CD4-positive, alpha-beta T cell (primary cell): ENCODE measurements around the gene ENO4. TPM values are rescaled to one million over a fixed set of nuclear protein-coding genes. Genes with fewer than 3 reads are reported as not detected.

Experiments
- ATAC-seq: fragments of 200-7000 bp; cut with Tn5 transposase; one replicate; pipeline ENCODE4 v1.10.0; 2022; ENCODE audit warnings: mild to moderate bottlenecking; ENCODE audit not compliant: poor library complexity
- CTCF ChIA-PET: fragments of 350-600 bp; sonication (Branson Sonifier 250); formaldehyde crosslinking; loops from one replicate; lab custom pipeline; 2021; ENCODE audit warnings: antibody characterized with exemption, inconsistent platforms; lab: Charles Lee
- POLR2A ChIA-PET: fragments of 350-600 bp; sonication (Branson Sonifier 250); formaldehyde crosslinking; loops from one replicate; lab custom pipeline; 2021; ENCODE audit warnings: antibody characterized with exemption, inconsistent platforms; lab: Charles Lee
- DNase-seq, 14 experiments: peaks; one replicate each; pipeline ENCODE4 v3.0.0-alpha.2; 2013 to 2020; ENCODE audit warnings: mixed read lengths in 2 of 14
- H3K27ac ChIP-seq, 2 donors: one replicate each; pipeline versions ENCODE4 v1.5.1 to v1.7.0; 2013; ENCODE audit warnings: low read length in 2 of 2, low read depth in 1 of 2, mild to moderate bottlenecking in 1 of 2
- H3K27me3 ChIP-seq, 2 experiments: 1 replicate in 1 of 2; 2 replicates in 1 of 2; pipeline versions ENCODE4 v1.6.1 to v1.7.0; 2013; ENCODE audit warnings: low read length in 2 of 2, control low read depth in 1 of 2, mild to moderate bottlenecking in 1 of 2, moderate library complexity in 1 of 2; ENCODE audit not compliant: insufficient read depth in 2 of 2, control insufficient read depth in 1 of 2
- H3K36me3 ChIP-seq: one replicate; pipeline ENCODE4 v1.6.1; 2013; ENCODE audit warnings: low read length, control low read depth; ENCODE audit not compliant: insufficient read depth
- H3K4me1 ChIP-seq: one replicate; pipeline ENCODE4 v1.6.1; 2013; ENCODE audit warnings: low read length, control low read depth; ENCODE audit not compliant: insufficient read depth
- H3K4me3 ChIP-seq: one replicate; pipeline ENCODE4 v1.5.1; 2013; ENCODE audit warnings: mild to moderate bottlenecking, low read length, moderate library complexity
- H3K9me3 ChIP-seq, 2 experiments: 1 replicate in 1 of 2; 2 replicates in 1 of 2; pipeline versions ENCODE4 v1.6.1 to v1.7.0; 2013; ENCODE audit warnings: low read length in 2 of 2, mild to moderate bottlenecking in 2 of 2, control low read depth in 1 of 2, moderate library complexity in 1 of 2; ENCODE audit not compliant: control insufficient read depth in 1 of 2, insufficient read depth in 1 of 2
- H3K27ac Mint-ChIP-seq: one replicate; pipeline ENCODE4 v1.8.0; 2020; ENCODE audit warnings: mixed read lengths
- H3K27me3 Mint-ChIP-seq: one replicate; pipeline ENCODE4 v1.8.0; 2021; ENCODE audit warnings: mixed read lengths
- H3K36me3 Mint-ChIP-seq: one replicate; pipeline ENCODE4 v1.8.0; 2021; ENCODE audit warnings: low read depth, mixed read lengths
- H3K4me1 Mint-ChIP-seq: one replicate; pipeline ENCODE4 v1.8.0; 2021; ENCODE audit warnings: low read depth, mixed read lengths
- H3K4me3 Mint-ChIP-seq: one replicate; pipeline ENCODE4 v1.8.0; 2020; ENCODE audit warnings: mild to moderate bottlenecking, mixed read lengths
- H3K9me3 Mint-ChIP-seq: one replicate; pipeline ENCODE4 v1.8.0; 2020; ENCODE audit warnings: mixed read lengths
- CTCF ChIP-seq: fragments of 200-600 bp; IDR thresholded peaks from one replicate; pipeline ENCODE4 v1.8.0; 2022; ENCODE audit warnings: antibody characterized with exemption, mild to moderate bottlenecking
- intact Hi-C, 2 experiments: fragments of 100-400 bp; cut with DNase I in 1 of 2; cut with micrococcal nuclease in 1 of 2; formaldehyde crosslinking; loops; one replicate each; pipeline versions ENCODE4 v1.15.1 to v1.9.0; 2023 to 2025; cut with DNase I, micrococcal nuclease
- total RNA-seq, 174 experiments: library from RNA in 2 of 174; stranded (reverse) in 2 of 174; gene quantifications; one replicate each; pipeline ENCODE4 v1.2.3 and lab custom pipeline; 2021 to 2026

ENO4 gene
- total RNA-seq, 2 experiments from 2014 or later = not detected

GRCh38 chr10:116866987-116867595 is 17.8 kb downstream of the ENO4 start:
- ATAC-seq = no peak
- Mint-ChIP-seq H3K4me3 (no peak overlapping the region), H3K4me1 (no peaks in the 10 kb centered on the region), H3K27ac (no peak overlapping the region), H3K9me3 (no peaks in the 10 kb centered on the region), H3K27me3 (peaks cover 10% of the 10 kb centered on the region), H3K36me3 (no peaks in the 10 kb centered on the region)
- Histone ChIP-seq H3K27ac (no peak overlapping the region), H3K36me3 (no peaks in the 10 kb centered on the region), H3K9me3 (no peaks in the 10 kb centered on the region), H3K4me3 (no peak overlapping the region), H3K27me3 (no peaks in the 10 kb centered on the region), H3K4me1 (no peaks in the 10 kb centered on the region)
- DNase-seq = no peak
- TF ChIP-seq CTCF = no peak
- CTCF ChIA-PET = no interaction called here
- intact Hi-C loops = no loop called here
- POLR2A ChIA-PET = no interaction called here

- CTCF ChIA-PET = no interaction called here
- no peak for TF ChIP-seq CTCF
- no peaks in the 10 kb centered on the region for H3K36me3 ChIP-seq
- no peak overlapping the region for H3K4me3 ChIP-seq
- no peak for ATAC-seq
- H3K27me3 ChIP-seq = no peaks in the 10 kb centered on the region
- Mint-ChIP-seq H3K36me3 (no peaks in the 10 kb centered on the region), H3K27ac (no peak overlapping the region), H3K27me3 (peaks cover 15% of the 10 kb centered on the region), H3K9me3 (no peaks in the 10 kb centered on the region), H3K4me1 (no peaks in the 10 kb centered on the region), H3K4me3 (no peak overlapping the region)
- intact Hi-C loops = no loop called here
- H3K27ac ChIP-seq = no peak overlapping the region
- no peak for DNase-seq
- H3K4me1 ChIP-seq = no peaks in the 10 kb centered on the region
- POLR2A ChIA-PET = no interaction called here
- H3K9me3 ChIP-seq = no peaks in the 10 kb centered on the region
These were observed 18.9 kb downstream of the ENO4 start for GRCh38 chr10:116868198-116868676.

- no peaks in the 10 kb centered on the region for H3K4me1 ChIP-seq
- no peaks in the 10 kb centered on the region for H3K4me1 Mint-ChIP-seq
- ChIA-PET CTCF (no interaction called here), POLR2A (no interaction called here)
- H3K27me3 ChIP-seq = no peaks in the 10 kb centered on the region
- no peak for TF ChIP-seq CTCF
- ATAC-seq (no peak), DNase-seq (no peak)
- no peaks in the 10 kb centered on the region for H3K9me3 ChIP-seq
- H3K9me3 Mint-ChIP-seq = no peaks in the 10 kb centered on the region
- intact Hi-C loops = no loop called here
- no peaks in the 10 kb centered on the region for H3K36me3 Mint-ChIP-seq
- H3K27me3 Mint-ChIP-seq = peaks cover 15% of the 10 kb centered on the region
- no peak overlapping the region for H3K4me3 Mint-ChIP-seq
- H3K36me3 ChIP-seq = no peaks in the 10 kb centered on the region
- no peak overlapping the region for H3K27ac Mint-ChIP-seq
- no peak overlapping the region for H3K27ac ChIP-seq
- H3K4me3 ChIP-seq = no peak overlapping the region
These were observed 19.4 kb downstream of the ENO4 start for GRCh38 chr10:116868722-116869121.
